ENCODE results near the gene ZNF672. TPM values are rescaled to one million over a fixed set of nuclear protein-coding genes. Genes with fewer than 3 reads are reported as not detected.
"Not testable (repeated sequence)": the region's sequence is repeated elsewhere in the genome, so short reads cannot be mapped to it uniquely, and the experiment has no call there.

ZNF672 gene
- total RNA-seq, 2 experiments from 2014 or later, result 48.4 to 54.5 TPM

GRCh38 chr1:248881261-248881660 lies 43.2 kb downstream of the ZNF672 start:
- ATAC-seq (no peak), DNase-seq (no peak)
- Mint-ChIP-seq H3K27ac (no peak overlapping the region), H3K4me3 (no peak overlapping the region), H3K36me3 (ENCODE audit: low read depth) (no peaks in the 10 kb centered on the region), H3K4me1 (ENCODE audit: low read depth) (no peaks in the 10 kb centered on the region), H3K27me3 (ENCODE audit: low read depth) (peaks cover 23% of the 10 kb centered on the region), H3K9me3 (ENCODE audit: insufficient read depth) (no peaks in the 10 kb centered on the region)
- ChIA-PET CTCF (interaction anchor here (1.2 kb wide), 1 partner anchor 9 kb away, joined by 3 read pairs; no protein-coding TSS in a partner anchor), POLR2A (no interaction called here)

- H3K4me3 Mint-ChIP-seq; H3K4me1 Mint-ChIP-seq (ENCODE audit: low read depth); H3K27ac Mint-ChIP-seq; POLR2A ChIA-PET; H3K9me3 Mint-ChIP-seq (ENCODE audit: insufficient read depth); DNase-seq; H3K36me3 Mint-ChIP-seq (ENCODE audit: low read depth); ATAC-seq: not testable (repeated sequence)
- peaks cover 14% of the 10 kb centered on the region for H3K27me3 Mint-ChIP-seq (ENCODE audit: low read depth)
- CTCF ChIA-PET, result interaction anchor here (1.2 kb wide), 1 partner anchor 10 kb away, joined by 3 read pairs; no protein-coding TSS in a partner anchor
These were observed 44.4 kb downstream of the ZNF672 start for GRCh38 chr1:248882427-248882826.

GRCh38 chr1:248884632-248885295 lies 46.7 kb downstream of the ZNF672 start:
- no peak for DNase-seq
- Mint-ChIP-seq H3K4me1 (ENCODE audit: low read depth) (no peaks in the 10 kb centered on the region), H3K36me3 (ENCODE audit: low read depth) (no peaks in the 10 kb centered on the region), H3K9me3 (ENCODE audit: insufficient read depth) (no peaks in the 10 kb centered on the region), H3K4me3 (no peak overlapping the region), H3K27me3 (ENCODE audit: low read depth) (peaks cover 12% of the 10 kb centered on the region), H3K27ac (no peak overlapping the region)
- ChIA-PET CTCF (no interaction called here), POLR2A (interaction anchor here (1.1 kb wide), 1 partner anchor 10 kb away, joined by 3 read pairs; no protein-coding TSS in a partner anchor)
- ATAC-seq, result no peak

- H3K36me3 Mint-ChIP-seq (ENCODE audit: low read depth), result no peaks in the 10 kb centered on the region
- H3K27me3 Mint-ChIP-seq (ENCODE audit: low read depth), result peaks cover 10% of the 10 kb centered on the region
- CTCF ChIA-PET, result interaction anchor here (1.6 kb wide), 1 partner anchor 8 kb away, joined by 5 read pairs; no protein-coding TSS in a partner anchor
- DNase-seq, result no peak
- no peak overlapping the region for H3K27ac Mint-ChIP-seq
- no peak overlapping the region for H3K4me3 Mint-ChIP-seq
- no peaks in the 10 kb centered on the region for H3K9me3 Mint-ChIP-seq (ENCODE audit: insufficient read depth)
- ATAC-seq, result no peak
- POLR2A ChIA-PET, result interaction anchor here (1.1 kb wide), 1 partner anchor 11 kb away, joined by 3 read pairs; no protein-coding TSS in a partner anchor
- no peaks in the 10 kb centered on the region for H3K4me1 Mint-ChIP-seq (ENCODE audit: low read depth)
These were observed 47.6 kb downstream of the ZNF672 start for GRCh38 chr1:248885646-248886045.

- Mint-ChIP-seq H3K9me3 (ENCODE audit: insufficient read depth) (no peaks in the 10 kb centered on the region), H3K4me1 (ENCODE audit: low read depth) (no peaks in the 10 kb centered on the region), H3K4me3 (no peak overlapping the region), H3K36me3 (ENCODE audit: low read depth) (no peaks in the 10 kb centered on the region), H3K27ac (no peak overlapping the region), H3K27me3 (ENCODE audit: low read depth) (peaks cover 11% of the 10 kb centered on the region)
- DNase-seq (no peak), ATAC-seq (no peak)
- CTCF ChIA-PET, result interaction anchor here (1.6 kb wide), 1 partner anchor 9 kb away, joined by 5 read pairs; no protein-coding TSS in a partner anchor
- POLR2A ChIA-PET, result no interaction called here
These were observed 48.3 kb downstream of the ZNF672 start for GRCh38 chr1:248886237-248886895.

- H3K36me3 Mint-ChIP-seq (ENCODE audit: low read depth); H3K4me3 Mint-ChIP-seq; POLR2A ChIA-PET; DNase-seq; H3K4me1 Mint-ChIP-seq (ENCODE audit: low read depth); CTCF ChIA-PET; H3K9me3 Mint-ChIP-seq (ENCODE audit: insufficient read depth); H3K27ac Mint-ChIP-seq; ATAC-seq: not testable (repeated sequence)
- H3K27me3 Mint-ChIP-seq (ENCODE audit: low read depth), result peaks cover 21% of the 10 kb centered on the region
These were observed 51.9 kb downstream of the ZNF672 start for GRCh38 chr1:248889914-248890243.

GRCh38 chr1:248890549-248891498 lies 52.8 kb downstream of the ZNF672 start:
- ATAC-seq (no peak), DNase-seq (no peak)
- Mint-ChIP-seq H3K27ac (peak overlapping the region; percentile 53), H3K9me3 (ENCODE audit: insufficient read depth) (no peaks in the 10 kb centered on the region), H3K4me1 (ENCODE audit: low read depth) (no peaks in the 10 kb centered on the region), H3K36me3 (ENCODE audit: low read depth) (no peaks in the 10 kb centered on the region), H3K4me3 (no peak overlapping the region), H3K27me3 (ENCODE audit: low read depth) (peaks cover 22% of the 10 kb centered on the region)
- ChIA-PET CTCF (no interaction called here), POLR2A (no interaction called here)

- Mint-ChIP-seq H3K9me3 (ENCODE audit: insufficient read depth) (no peaks in the 10 kb centered on the region), H3K36me3 (ENCODE audit: low read depth) (no peaks in the 10 kb centered on the region), H3K27ac (no peak overlapping the region), H3K27me3 (ENCODE audit: low read depth) (peaks cover 22% of the 10 kb centered on the region), H3K4me3 (no peak overlapping the region), H3K4me1 (ENCODE audit: low read depth) (no peaks in the 10 kb centered on the region)
- ATAC-seq (no peak), DNase-seq (no peak)
- CTCF ChIA-PET, result no interaction called here
- POLR2A ChIA-PET, result no interaction called here
These were observed 53.7 kb downstream of the ZNF672 start for GRCh38 chr1:248891758-248892157.

- Mint-ChIP-seq H3K9me3 (ENCODE audit: insufficient read depth) (no peaks in the 10 kb centered on the region), H3K4me3 (no peak overlapping the region), H3K4me1 (ENCODE audit: low read depth) (no peaks in the 10 kb centered on the region), H3K27ac (no peak overlapping the region), H3K36me3 (ENCODE audit: low read depth) (no peaks in the 10 kb centered on the region), H3K27me3 (ENCODE audit: low read depth) (peaks cover 22% of the 10 kb centered on the region)
- ChIA-PET POLR2A (interaction anchor here (0.7 kb wide), 1 partner anchor 30 kb away, joined by 3 read pairs; no protein-coding TSS in a partner anchor), CTCF (no interaction called here)
- ATAC-seq (no peak), DNase-seq (no peak)
These were observed 54.6 kb downstream of the ZNF672 start for GRCh38 chr1:248892590-248892989.

- H3K27me3 Mint-ChIP-seq (ENCODE audit: low read depth), result peaks cover 32% of the 10 kb centered on the region
- CTCF ChIA-PET, result no interaction called here
These were observed 56.8 kb downstream of the ZNF672 start for GRCh38 chr1:248894837-248895236.

GRCh38 chr1:248897412-248898337 lies 59.7 kb downstream of the ZNF672 start:
- no peak for DNase-seq
- H3K4me1 Mint-ChIP-seq (ENCODE audit: low read depth), result peaks cover 4% of the 10 kb centered on the region
- H3K27me3 Mint-ChIP-seq (ENCODE audit: low read depth), result peaks cover 45% of the 10 kb centered on the region
- ATAC-seq, result no peak
- H3K4me3 Mint-ChIP-seq, result no peak overlapping the region
- no peak overlapping the region for H3K27ac Mint-ChIP-seq
- POLR2A ChIA-PET, result no interaction called here
- CTCF ChIA-PET, result interaction anchor here (1.5 kb wide), 1 partner anchor 56 kb away, joined by 3 read pairs; no protein-coding TSS in a partner anchor
- H3K36me3 Mint-ChIP-seq (ENCODE audit: low read depth), result no peaks in the 10 kb centered on the region
- H3K9me3 Mint-ChIP-seq (ENCODE audit: insufficient read depth), result no peaks in the 10 kb centered on the region

More at GRCh38 chr1:248894837-248895236, 56.8 kb downstream of the ZNF672 start:
- Mint-ChIP-seq H3K9me3 (ENCODE audit: insufficient read depth) (no peaks in the 10 kb centered on the region), H3K36me3 (ENCODE audit: low read depth) (no peaks in the 10 kb centered on the region), H3K4me3 (no peak overlapping the region), H3K27ac (no peak overlapping the region), H3K4me1 (ENCODE audit: low read depth) (no peaks in the 10 kb centered on the region)
- POLR2A ChIA-PET, result no interaction called here
- no peak for DNase-seq
- ATAC-seq, result no peak

Data from activated CD8-positive, alpha-beta T cell treated with anti-CD3 and anti-CD28 coated beads, Interleukin-2, amount 10 ng/mL, durations not matched to agents 7 days and 5 days (primary cell).